Measurements from ENCODE around the gene BEST2. TPM values are rescaled to one million over a fixed set of nuclear protein-coding genes. Genes with fewer than 3 reads are reported as not detected.
A peak's percentile ranks its signal among the peaks of the same experiment; 100 is the strongest.

BEST2 gene
- total RNA-seq, 4 donors from 2014 or later, result 0.63 TPM; not detected in 3

GRCh38 chr19:12748489-12748888 lies 3.1 kb upstream of the BEST2 start:
- DNase-seq, result no peak
- in situ Hi-C loops (cut with MboI; ENCODE audit: low sequenced_read_pairs in 4 of 4) (no loop called here), intact Hi-C loops (cut with DNase I; ENCODE audit: low total_unique reads) (no loop called here)
- Histone ChIP-seq H3K36me3 (peaks cover 0 to 46% of the 10 kb centered on the region in 2 donors), H3K27me3 (peaks cover 15 to 27% (median 18%) of the 10 kb centered on the region in 3 donors), H3K9me3 (no peaks in the 10 kb centered on the region), H3K27ac (no peak overlapping the region), H3K4me3 (no peak overlapping the region), H3K4me1 (peaks cover 0 to 3% of the 10 kb centered on the region in 2 donors)
- ATAC-seq, result no peak
- no peak for TF ChIP-seq CTCF (IDR thresholded peaks at IDR 0.05 in 4 of 5, conservative IDR thresholded peaks at IDR 0.05 in 1 of 5)
- TF ChIP-seq POLR2A (IDR thresholded peaks at IDR 0.05), result no peak

- Histone ChIP-seq H3K4me3 (no peak overlapping the region), H3K36me3 (peaks cover 0 to 35% of the 10 kb centered on the region in 2 donors), H3K27ac (no peak overlapping the region), H3K27me3 (peaks cover 15 to 27% (median 18%) of the 10 kb centered on the region in 3 donors), H3K4me1 (peaks cover 0 to 3% of the 10 kb centered on the region in 2 donors), H3K9me3 (no peaks in the 10 kb centered on the region)
- in situ Hi-C loops (cut with MboI; ENCODE audit: low sequenced_read_pairs in 4 of 4) (no loop called here), intact Hi-C loops (cut with DNase I; ENCODE audit: low total_unique reads) (no loop called here)
- TF ChIP-seq POLR2A (IDR thresholded peaks at IDR 0.05) (no peak), CTCF (IDR thresholded peaks at IDR 0.05 in 4 of 5, conservative IDR thresholded peaks at IDR 0.05 in 1 of 5) (no peak)
- DNase-seq, result peak in 1 of 2 donors; percentile 32
- ATAC-seq, result peak; percentile 46 to 59
Observed at GRCh38 chr19:12749938-12750521, 1.6 kb upstream of the BEST2 start.

- Histone ChIP-seq H3K27ac (no peak overlapping the region), H3K9me3 (no peaks in the 10 kb centered on the region), H3K4me3 (no peak overlapping the region), H3K27me3 (peaks cover 15 to 27% (median 18%) of the 10 kb centered on the region in 3 donors), H3K4me1 (peaks cover 0 to 3% of the 10 kb centered on the region in 2 donors), H3K36me3 (peaks cover 0 to 27% of the 10 kb centered on the region in 2 donors)
- in situ Hi-C loops (cut with MboI; ENCODE audit: low sequenced_read_pairs in 4 of 4), result no loop called here
- ATAC-seq (no peak), DNase-seq (no peak)
- no peak for TF ChIP-seq CTCF (IDR thresholded peaks at IDR 0.05 in 4 of 5, conservative IDR thresholded peaks at IDR 0.05 in 1 of 5)
- intact Hi-C loops (cut with DNase I; ENCODE audit: low total_unique reads), result no loop called here
Observed at GRCh38 chr19:12750851-12751250, 740 bp upstream of the BEST2 start.

- Histone ChIP-seq H3K27ac (no peak overlapping the region), H3K36me3 (peaks cover 0 to 13% of the 10 kb centered on the region in 2 donors), H3K27me3 (peaks cover 15 to 27% (median 18%) of the 10 kb centered on the region in 3 donors), H3K9me3 (no peaks in the 10 kb centered on the region), H3K4me1 (peaks cover 1 to 3% of the 10 kb centered on the region in 2 donors), H3K4me3 (no peak overlapping the region)
- TF ChIP-seq POLR2A (IDR thresholded peaks at IDR 0.05), result no peak
- TF ChIP-seq CTCF (IDR thresholded peaks at IDR 0.05 in 4 of 5, conservative IDR thresholded peaks at IDR 0.05 in 1 of 5), result no peak
- in situ Hi-C loops (cut with MboI; ENCODE audit: low sequenced_read_pairs in 4 of 4) (no loop called here), intact Hi-C loops (cut with DNase I; ENCODE audit: low total_unique reads) (no loop called here)
- ATAC-seq, result no peak
- no peak for DNase-seq
Observed at GRCh38 chr19:12752056-12752781, 628 bp downstream of the BEST2 start.

Data from gastrocnemius medialis (tissue), 4 donors.